C4-2B (cell line): ENCODE data around the gene B3GALNT1.

Experiments used
- H3K27ac ChIP-seq: fragments of 450-650 bp; 2 replicates; pipeline ENCODE4 v1.5.1; 2017
- CTCF ChIP-seq: fragments of 450-650 bp; conservative IDR thresholded peaks from 2 replicates; pipeline ENCODE4 v1.5.1; 2017; ENCODE audit warnings: mild to moderate bottlenecking
- ZFX ChIP-seq: fragments of 450-650 bp; IDR thresholded peaks from 2 replicates; pipeline ENCODE4 v1.6.1; 2017

B3GALNT1 gene

GRCh38 chr3:161104561-161105551 is at the start of gene B3GALNT1:
Gene B3GALNT1, minus strand, starts transcription at chr3:161105349. Its CDS starts 18,595 bp downstream, at chr3:161086754.
- TF ChIP-seq CTCF, result no peak
- TF ChIP-seq ZFX, result no peak
- H3K27ac ChIP-seq, result no peak within 1 kb of the TSS

- TF ChIP-seq CTCF (no peak), ZFX (no peak)
- H3K27ac ChIP-seq, result no peak overlapping the region
These were observed 48.3 kb upstream of the B3GALNT1 start for GRCh38 chr3:161153480-161153879.

GRCh38 chr3:161150001-161150525 is 44.9 kb upstream of the B3GALNT1 start:
- TF ChIP-seq CTCF (no peak), ZFX (no peak)
- H3K27ac ChIP-seq, result no peak overlapping the region

GRCh38 chr3:161149529-161149928 is 44.4 kb upstream of the B3GALNT1 start:
- no peak overlapping the region for H3K27ac ChIP-seq
- TF ChIP-seq CTCF (no peak), ZFX (no peak)

- TF ChIP-seq CTCF (no peak), ZFX (no peak)
- no peak overlapping the region for H3K27ac ChIP-seq
These were observed 43.8 kb upstream of the B3GALNT1 start for GRCh38 chr3:161148832-161149475.

GRCh38 chr3:161142486-161142885 is 37.3 kb upstream of the B3GALNT1 start:
- TF ChIP-seq ZFX, result no peak
- no peak for TF ChIP-seq CTCF
- no peak overlapping the region for H3K27ac ChIP-seq

GRCh38 chr3:161139686-161140085 is 34.5 kb upstream of the B3GALNT1 start:
- no peak overlapping the region for H3K27ac ChIP-seq
- TF ChIP-seq CTCF, result no peak
- TF ChIP-seq ZFX, result no peak
